Retina (tissue), 1 donor: ENCODE measurements around the gene CIB4.
"Not testable (repeated sequence)": the region's sequence is repeated elsewhere in the genome, so short reads cannot be mapped to it uniquely, and the experiment has no call there.

Source experiments
- DNase-seq: peaks from one replicate; pipeline ENCODE4 v3.0.0-alpha.2; 2016

CIB4 gene

DNA sequence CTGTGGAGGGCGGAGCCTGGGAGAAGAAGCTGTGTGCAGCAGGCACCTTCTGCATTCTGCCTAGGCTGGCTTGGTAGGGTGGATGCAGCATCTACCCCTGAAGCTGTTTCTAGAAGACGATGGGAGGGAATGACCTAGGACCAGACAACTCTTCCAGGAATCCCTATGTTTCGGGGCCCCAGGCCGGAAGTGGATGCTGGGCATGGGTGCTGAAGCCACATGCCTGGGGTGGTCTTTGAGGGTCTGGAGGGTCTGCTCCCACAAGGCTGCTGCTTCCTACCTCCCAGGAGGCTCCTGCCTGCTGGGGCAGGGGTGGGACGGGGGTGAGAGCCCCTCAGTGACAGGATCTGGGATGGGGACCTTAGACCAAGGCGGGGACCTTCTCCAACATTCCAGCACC, 61.0 kb downstream of the CIB4 start:
- no peak for DNase-seq

DNA sequence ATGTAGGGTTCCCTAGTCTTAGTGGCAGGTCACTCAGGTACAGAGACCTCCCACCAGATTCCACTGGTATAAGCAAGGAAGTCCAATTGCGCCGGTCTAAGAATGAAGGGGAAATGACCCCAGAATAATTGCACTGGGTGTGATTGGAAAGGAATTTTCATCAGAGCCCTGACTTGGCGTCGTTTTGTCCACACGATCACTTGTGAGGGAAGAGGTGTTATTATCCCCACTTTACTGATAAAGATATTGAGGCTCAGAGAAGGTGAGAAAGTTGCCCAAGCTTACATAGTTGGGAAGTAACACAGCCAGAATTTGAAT, 61.5 kb downstream of the CIB4 start:
- no peak for DNase-seq

DNA sequence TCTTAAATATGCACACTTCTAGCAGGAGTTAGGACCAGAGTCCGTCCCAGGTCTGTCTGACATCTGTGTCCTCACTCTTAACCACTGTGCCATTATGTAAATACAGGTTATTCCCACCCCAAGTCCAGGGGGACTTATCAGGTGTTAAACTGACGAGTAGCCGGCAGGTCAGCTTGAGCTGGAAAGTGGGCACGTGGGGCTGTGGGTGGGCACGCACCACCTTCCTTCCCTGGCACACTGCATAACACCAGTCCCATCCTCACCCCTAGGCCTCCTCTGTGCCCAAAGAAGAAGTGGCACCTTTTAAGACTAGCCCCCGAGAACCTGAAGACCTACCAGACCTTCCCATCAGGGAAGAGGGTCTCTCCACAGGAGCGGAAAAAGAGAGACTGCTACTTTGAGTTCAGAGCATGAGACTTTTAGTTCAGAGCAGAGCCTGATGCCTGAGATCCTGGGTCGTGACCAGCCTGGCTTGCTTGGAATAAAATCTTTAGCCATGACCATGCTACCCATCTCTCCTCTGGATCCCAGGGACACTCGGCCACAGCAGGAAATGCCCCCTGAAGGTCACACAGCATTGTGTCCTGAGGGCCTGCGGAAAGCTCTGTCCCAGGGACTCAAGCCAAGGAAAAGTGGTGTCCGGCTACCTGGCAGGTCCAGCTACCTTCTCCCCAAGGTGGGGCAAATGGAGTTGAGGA, 62.0 kb downstream of the CIB4 start:
- no peak for DNase-seq

DNA sequence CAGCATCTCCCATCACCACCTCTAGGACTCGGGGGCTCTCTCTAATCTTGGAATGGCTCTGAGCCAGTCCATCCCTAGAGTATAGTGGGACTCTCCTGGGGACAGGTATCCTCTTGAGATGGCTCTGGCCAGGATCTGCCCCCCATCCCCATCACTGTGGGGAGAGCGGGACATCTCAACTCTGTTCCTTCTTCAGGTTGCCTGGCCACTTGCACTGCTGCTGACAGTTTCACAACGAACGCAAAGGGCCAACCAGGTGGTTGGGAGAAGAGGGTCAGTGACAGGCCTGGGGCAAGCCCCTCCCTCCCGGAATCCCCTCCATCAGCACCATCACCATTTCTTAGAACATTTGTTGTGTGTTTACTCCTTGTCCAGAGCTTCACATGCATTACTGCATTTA, 62.6 kb downstream of the CIB4 start:
- no peak for DNase-seq

DNA sequence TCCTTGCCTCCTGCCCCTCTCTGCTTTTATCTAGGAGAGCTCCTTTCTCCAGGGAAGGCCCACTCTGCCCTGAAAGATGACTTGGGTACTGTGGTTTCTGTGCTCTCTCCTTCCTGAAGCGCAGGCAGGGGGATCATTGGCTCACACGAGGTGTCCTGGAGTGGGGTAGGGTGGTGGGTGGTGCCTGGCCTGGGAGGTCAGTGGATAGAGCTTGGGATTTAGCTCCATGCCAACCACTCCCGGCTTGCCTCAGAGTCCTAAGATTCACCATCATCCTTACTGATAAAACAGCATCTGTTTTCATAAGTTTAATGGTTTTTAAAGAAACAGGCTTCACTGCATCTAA, 63.1 kb downstream of the CIB4 start:
- no peak for DNase-seq

DNA sequence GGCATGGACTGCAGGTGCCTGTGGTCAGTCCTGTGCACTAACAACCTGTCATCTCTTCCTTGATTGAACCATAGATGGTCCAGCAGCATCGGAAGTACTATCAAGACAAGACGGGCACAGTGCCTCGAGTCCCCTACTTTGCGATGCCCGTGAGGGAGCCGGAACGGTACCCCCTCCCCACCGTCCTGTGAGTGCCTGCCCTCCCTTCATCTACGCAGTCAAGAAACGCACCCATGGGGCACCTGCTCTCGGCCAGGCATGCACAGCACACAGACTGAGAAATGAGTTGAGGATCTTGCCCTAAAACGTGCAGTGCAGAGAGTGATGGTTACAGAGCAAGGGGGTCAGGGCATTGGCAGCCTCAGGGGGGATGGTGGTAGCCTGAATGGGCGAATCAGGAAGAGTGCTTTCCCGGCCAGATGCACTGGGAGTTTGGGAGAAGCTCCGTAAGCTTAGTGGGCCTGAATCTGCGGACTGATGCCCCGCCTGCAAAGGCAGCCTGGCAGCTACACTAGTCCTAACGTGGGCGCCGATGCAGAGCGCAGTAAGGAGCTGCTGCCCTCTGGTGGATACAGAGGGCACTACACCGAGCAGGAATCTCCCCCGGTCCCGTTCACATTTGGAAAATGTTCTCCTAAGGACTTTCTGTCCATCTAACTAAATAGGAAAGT, 63.6 kb downstream of the CIB4 start:
- peak; percentile 79 for DNase-seq

DNA sequence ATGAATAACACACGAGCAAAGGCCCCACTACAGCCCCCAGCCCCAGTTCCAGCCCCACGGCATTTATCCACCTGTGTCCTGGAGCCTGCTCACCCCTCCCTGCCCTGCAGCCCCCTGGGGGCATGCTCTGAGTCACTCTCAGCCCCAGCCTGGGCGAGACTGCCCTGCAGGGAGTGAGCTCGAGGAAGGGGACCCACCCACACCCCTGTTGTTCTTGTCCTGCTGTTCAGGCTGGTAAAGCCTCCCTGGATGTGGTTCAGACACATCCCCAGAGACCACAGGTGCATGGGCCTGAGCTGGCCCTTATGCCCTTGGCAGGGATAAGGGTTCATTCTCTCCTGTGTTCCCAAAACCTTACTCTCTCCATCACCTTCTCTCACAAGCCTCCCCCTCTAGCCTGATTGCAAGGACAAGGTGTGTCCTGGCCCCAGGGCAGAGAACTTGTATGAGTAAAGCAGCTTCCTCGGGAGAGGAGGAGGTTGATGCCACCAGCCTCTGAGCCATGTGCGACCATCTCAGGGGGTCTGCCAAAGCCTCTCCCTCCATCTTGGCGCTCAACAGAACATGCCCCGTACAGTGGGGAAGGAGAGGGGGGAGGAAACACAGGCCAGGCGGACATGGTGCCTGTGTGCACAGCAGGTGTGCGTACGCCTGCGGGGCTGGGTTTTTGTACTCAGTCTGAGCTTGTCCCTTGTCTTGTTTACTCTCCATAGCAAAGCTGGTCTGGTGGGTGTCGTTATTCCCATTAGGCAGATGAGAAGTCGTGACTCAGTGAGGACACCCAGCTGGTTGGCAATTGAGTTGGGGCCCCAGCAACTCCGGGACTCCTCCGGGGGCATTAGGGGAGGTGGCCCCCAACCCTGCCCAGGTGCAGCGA, 64.4 kb downstream of the CIB4 start:
- DNase-seq, result no peak

DNA sequence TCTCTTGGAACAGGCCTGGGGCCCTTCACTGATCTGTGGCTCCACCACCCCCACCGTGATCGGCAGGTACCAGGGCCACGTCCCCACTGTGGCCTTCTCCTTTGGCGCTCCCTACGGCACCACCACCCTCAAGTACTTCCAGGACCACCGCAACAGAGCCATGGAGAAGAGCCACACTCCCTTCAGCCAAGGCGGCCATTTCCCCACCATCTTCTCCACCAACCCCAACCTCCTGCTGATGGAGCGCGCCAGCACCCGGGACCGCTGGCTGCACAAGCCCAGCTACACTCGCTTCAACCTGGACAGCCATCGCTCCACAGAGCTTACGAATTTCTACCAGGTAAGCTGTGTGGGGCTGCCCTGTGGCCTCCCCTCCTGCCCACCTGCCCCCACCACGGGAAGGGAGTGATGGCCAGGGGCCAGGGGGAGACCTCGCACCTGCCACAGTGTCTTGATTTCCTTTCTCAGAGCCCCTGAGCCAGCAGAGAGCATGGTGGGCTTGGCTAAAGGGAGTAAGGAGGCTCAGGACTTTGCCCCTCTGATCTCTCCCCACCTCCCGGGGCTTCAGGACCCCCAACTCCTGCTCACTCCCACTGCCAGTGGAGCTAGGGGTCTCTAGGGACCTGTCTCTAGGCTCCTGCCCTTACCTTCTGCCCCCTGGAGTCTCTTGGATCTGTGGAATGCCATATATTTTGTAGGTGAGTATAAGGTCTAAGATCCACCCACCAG, 65.2 kb downstream of the CIB4 start:
- DNase-seq, result no peak

DNA sequence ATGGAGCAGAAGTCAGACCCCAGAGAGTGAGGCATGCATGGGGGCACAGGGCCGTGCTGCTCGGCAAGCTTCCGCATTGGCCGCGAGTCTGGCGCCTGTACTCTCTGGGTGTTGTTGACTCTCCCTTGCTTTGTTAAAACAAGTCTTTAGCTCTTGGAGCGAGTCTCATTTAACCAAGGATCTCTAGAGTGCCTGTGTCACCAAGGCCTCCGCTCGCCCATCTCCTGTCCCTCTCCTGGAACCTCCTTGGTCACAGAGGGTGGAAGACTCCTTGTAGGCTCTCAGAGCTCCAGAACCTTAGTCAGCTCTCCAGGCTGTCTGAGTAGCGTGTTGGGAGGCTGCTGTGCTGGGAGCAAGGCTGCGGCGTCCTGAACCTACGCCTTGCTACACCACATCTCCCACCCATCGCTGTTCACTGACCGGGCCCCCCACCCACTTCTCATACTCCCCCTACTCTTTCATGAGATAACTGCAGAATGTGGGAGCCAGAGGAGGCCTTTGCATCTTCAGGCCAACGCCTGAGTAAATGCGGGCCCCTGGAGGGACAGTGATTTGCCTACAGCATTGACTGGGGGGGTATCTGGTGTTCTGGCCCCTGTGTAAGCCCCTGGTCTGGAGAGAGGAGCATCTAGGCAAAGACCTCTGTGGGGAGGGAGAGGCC, 66.1 kb downstream of the CIB4 start:
- no peak for DNase-seq

DNA sequence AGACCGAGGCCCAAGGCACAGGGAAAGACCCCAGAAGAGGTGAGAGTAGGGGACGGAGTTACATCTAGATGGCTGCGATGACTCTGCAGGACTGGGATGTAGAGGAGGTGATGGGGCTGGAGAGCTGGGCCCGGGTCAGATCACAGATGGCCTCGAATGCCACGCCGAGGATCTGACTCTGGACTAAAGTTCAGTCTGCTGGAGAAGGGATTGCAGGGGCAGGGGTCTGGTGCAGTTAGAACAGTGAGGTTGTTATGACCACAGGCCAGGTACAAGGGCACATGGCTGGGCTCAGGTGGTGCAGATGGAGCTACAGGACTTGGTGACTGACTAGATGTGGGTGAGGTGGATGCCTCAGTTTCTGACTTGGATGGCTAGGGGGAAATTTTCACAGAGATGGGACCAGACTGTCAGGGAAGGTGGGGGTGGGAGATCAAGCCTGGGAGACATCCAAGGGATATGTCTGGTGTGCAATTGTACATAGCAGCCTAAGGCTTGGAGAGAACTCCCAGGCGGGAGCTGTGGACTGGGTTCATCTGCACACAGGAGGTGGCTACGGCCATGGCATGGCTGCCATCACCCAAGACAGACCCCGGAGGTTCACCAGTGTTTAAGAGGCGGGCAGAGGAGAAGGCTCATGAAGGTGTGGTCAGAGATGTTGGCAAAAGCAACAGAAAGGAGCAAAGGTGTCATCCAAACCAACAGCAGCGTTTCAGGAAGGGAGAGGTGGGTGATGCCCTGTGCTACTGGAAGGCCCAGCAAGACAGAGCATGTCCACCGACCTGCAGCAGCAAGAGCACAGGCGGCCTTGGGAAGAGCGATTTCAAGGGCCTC, 66.9 kb downstream of the CIB4 start:
- no peak for DNase-seq

DNA sequence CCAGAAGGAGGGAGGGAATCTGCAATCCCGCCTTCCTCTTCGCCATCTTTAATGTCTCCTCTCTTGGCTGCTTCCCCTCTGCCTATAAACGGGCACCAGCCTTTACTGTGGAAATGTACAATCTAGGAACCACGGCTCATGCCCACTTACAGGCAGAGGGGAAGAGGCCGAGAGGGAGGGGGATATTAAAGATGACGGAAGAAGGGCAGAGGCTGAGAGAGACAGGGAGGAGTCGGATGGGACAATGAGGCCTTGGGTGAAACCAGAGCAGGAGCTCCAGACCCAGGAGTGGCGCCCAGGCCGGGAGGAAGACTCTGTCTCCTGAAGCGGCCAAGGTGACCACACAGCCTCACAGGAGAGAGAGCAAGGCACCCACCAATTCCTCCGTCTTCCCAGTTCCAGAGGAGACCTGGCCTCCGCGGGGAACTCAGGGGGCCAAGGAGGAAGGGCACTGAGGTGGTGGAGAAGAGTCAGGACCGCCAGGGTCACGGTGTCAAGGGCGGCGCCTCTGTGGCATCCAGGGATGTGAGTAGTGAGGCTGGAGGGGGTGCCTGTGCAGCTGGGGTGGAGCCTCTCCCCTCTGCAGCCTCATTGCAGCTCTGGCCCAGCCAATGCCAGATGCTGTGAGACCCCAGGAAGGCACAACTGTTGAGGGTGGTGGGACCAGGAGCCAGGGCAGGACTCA, 67.8 kb downstream of the CIB4 start:
- no peak for DNase-seq

DNA sequence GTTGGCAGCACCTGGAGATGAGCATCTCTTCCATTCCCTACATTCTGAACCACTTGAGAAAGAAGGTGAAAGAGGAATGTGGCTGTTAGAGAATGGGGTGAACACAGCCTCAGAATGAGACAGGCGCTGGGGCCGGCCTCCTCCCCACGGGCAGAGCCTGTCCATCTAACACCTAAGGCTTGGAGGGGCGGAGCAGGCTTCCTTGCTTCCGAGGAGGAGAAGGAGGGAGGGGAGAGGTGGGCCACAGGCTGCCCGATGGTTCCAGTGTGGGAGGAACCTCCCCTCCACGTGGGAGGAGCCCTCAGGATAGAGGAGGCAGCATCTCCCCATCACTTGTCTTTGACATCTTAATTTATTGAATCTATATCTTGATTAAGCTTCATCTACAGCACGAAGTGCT, 68.6 kb downstream of the CIB4 start:
- DNase-seq, result no peak

DNA sequence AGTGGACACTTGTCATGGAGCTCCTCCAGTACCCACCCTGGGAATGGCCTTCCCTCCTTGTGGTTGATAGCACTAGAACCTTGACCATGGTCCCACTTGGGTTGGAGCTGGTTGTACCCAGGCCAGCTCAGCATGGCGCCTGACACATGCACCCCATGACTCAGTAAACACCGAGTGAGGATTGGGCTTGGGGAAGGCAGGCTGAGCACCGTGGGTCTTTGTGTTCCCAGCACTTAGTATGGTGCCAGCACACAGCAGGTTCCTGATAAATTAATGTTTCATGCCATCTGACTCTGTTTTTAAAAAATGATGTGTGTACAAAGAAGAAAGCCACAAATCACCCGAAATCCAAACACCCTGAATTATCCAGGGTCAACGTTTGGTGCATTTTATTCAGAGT, 69.8 kb downstream of the CIB4 start:
- DNase-seq, result no peak

DNA sequence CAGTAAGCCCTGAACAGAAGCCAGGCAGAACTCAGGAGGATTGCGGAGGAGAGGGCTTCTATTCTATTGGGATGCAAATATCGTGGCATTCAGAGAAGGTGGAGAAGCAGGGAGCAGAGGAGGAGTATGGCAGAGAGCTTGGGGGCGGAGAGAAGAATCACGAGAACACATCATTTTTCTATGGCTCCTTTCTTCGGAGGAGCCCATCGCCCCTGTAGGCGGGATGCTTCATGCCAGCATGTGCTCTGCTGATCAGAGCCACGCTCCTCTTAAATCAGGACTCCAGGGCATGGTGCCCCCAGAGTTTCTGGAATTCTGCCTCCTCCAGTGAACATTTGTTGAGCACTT, 71.1 kb downstream of the CIB4 start:
- no peak for DNase-seq

DNA sequence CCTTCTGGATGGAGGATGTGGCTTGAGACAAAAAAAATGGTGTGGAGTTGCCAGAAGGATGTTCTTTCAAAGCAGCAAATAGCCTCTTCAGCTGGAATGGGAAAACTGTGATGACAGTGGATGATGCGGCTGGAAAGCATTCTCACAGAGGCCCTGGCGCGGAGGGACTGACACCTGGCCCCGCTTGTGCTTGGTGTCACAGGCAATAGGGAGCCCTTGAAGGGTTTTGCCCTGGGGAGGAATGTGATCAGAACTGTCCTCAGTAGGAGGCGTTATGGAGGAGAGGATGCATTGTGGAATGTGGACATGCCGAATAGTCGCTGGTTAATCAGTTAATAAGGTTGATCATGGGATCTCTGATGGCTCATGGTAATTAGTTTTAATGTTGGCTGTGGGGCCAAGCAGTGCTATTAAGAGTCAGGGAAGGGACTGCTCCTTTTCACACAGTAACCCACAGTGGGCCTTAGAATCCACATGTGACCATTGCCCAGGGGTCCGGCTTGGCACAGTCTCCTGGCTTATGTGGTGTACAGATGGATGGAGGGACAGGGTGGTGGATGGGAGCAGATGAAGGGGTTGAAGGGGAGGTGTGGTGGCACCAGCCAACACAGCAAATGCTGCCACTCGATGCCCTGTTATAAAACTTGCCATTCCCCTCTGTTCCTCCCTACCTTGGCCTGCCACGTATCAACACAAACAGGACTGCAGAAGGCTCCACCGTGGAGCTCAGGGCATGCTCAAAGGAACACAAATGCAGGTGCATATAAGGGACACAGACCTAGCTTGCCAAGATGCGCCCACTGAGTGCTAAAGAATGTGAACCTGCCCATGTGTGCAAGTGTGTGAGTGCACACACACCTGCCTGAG, 71.7 kb downstream of the CIB4 start:
- no peak for DNase-seq

DNA sequence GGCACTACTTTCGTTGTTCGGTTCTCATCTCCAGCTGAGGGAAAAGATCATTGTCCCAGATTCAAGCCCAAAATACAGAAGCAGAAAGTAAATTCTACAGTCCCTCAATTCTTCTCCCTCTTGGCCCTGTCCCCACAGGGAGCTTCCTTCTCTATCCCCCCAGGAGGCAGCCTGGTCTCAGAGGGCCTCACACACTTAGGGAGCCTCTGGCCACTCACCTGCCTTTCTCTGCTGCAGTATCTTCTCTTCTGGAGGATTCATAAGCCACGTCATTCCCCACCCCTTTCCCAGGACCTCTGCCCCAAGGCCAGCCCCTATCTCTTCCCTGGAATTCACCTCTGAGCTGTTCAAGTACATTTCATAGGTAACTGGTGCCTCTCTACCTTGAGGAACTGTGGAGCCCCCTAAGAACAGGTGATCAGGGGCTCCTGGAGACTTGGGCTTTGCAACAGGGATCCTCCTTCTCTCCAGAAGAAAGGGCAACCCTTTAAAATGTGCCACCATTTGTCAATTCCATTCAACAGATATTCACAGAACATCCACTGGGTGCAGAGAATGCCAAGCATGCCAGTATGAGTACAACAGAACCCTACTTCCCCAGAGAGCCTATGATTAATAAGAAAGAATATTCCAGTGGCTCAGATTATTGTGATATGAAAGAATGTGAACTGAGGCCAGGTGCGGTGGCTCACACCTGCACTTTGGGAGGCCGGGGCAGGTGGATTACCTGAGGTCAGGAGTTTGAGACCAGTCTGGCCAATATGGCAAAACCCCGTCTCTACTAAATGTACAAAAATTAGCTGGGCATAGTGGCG, 72.9 kb downstream of the CIB4 start:
- no peak for DNase-seq

DNA sequence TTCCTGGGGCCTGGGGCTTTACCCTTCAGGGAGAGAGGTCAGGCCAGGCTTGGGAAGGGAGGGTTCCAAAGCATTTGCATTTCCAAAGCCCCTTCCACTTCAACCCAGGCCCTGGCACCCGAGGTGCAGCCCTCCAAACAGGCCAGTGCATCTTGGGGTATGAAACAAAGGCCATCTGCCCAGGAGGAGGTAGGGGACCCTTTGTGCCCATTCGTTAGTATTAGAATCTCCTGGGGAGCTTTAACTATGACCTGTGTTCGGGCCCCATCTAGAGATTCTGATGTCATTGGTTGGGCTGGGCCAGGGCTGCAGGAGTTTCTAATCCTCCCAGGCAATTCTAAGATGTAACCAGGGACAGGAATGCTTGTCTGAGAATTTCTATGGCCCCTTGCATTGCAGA, 73.6 kb downstream of the CIB4 start:
- DNase-seq, result no peak

DNA sequence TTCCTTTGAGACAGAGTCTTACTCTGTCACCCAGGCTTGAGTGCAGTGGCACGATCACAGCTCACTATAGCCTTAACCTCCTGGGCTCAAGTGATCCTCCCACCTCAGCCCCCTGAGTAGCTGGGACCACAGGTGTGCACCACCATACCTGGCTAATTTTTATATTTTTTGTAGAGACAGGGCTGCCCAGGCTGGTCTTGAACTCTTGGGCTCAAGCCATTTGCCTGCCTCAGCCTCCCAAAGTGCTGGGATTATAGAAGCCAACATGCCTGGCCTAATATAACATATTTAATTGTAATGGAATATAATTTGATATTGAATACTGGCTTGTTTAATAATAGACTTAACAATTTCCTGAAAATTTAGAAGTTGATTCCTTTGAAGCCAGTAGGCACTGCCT, 74.4 kb downstream of the CIB4 start:
- DNase-seq, result not testable (repeated sequence)

DNA sequence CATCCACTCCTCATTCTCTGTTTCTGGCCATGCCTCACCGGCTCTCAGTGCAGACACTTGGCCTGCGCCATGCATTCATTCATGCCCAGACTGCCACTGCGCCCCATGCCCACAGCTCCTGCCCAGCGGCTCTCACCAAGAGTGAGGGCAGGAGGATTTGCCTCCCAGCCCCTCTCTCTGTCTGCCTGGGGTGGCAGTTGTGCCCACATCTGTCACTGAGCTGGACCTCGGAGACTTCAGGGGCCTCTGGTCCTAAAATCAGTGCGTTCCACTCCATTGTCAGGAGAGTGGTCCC, 75.1 kb downstream of the CIB4 start:
- no peak for DNase-seq

DNA sequence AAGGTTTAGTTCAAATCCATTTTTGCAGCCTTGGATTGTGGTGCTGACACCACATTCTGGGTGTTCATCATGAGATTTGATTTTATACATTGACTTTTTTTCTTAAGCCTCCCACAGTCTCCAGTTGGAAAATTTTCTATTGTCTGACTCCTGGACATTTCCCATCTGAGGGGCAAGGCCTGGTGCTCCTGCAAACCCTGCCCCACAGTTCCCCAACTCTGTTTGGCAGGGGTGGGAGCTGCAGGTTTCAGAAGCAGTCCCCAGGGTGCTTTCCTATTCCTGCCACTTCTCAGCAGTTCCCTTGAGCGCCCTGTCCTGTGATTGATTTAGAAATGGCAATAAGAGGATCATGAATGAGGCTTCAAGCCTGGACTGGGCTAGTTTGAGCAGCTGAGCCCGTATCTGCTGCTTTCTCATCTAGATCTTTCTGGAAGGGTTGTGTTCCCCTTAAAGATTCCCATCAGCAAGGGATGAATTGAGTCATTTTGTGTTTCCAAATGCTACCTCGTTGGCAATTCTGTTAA, 77.0 kb downstream of the CIB4 start:
- DNase-seq, result no peak
